Head of caudate nucleus (tissue), 42 donors: ENCODE results near the gene KRIT1.
"Not testable (repeated sequence)": the region's sequence is repeated elsewhere in the genome, so short reads cannot be mapped to it uniquely, and the experiment has no call there.

ENCODE experiments used
- DNase-seq, 42 donors: peaks; one replicate each; pipeline versions ENCODE4 v3.0.0 to v3.0.0-alpha.2; 2020 to 2021; ENCODE audit warnings: mixed read lengths in 7 of 42
- intact Hi-C: fragments of 100-400 bp; cut with DNase I; formaldehyde crosslinking; loops from one replicate; pipeline ENCODE4 v1.15.0; 2022

The KRIT1 gene

DNA sequence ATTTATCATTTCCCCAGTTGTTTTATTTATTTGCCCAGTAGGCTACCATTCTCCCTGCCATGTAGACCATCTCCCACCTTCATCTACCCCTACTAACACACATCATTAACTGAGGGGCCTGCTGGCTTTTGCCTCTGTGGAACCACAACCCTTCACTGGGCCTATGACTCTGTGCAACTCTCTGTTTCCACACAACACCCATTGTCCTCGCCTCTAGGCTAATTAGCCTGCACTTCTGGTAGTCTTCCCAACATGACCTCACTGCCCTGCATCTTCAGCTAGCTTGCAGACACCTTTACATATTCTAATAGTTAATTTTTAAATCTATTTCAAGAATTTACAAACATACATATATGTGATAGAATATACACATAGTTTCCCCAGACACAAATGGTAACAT lies 7.5 kb upstream of the KRIT1 start:
- peak in 37 of 42 donors; percentile 2 to 83 (median 53) for DNase-seq
- intact Hi-C loops = no loop called here

DNA sequence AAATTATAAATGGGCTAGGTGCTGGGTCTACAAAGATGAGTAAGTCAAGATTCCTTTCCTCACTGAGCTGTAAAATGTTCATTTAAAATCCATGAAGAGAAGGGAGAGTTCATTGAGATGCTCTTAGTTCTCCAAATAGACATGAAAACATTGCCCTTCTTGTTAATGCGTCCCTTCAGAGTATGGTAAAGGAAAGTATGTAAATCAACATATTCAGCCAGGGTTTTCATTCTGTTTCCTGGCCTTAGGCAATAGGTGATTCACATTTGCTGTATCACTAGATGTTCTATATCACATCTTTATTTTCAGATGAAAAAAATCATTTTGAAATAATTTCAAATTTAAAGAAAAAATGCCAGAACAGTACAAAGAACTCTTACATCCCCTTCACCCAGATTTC lies 5.5 kb upstream of the KRIT1 start:
- intact Hi-C loops = no loop called here

DNA sequence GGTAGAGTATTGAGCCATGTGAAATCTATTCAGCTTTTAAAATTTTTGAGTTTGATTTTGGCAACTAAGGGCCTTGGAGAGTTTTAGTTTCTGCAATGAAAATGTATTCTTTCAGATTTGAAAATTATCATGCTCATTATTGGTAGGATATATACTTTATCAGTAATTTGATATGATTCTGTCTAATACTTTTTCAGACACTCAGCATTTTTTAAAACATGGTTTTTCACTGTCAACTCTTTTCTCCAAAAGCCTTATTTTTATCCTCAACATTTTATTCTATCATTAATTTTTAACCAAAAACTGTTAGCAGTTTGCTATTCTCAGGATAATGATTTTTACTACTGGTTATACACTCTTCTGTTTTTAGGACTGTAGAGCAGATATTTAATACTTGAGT lies 4.9 kb upstream of the KRIT1 start:
- intact Hi-C loops = no loop called here
- no peak for DNase-seq

More for the DNA sequence above, 5.5 kb upstream of the KRIT1 start:
- no peak for DNase-seq

DNA sequence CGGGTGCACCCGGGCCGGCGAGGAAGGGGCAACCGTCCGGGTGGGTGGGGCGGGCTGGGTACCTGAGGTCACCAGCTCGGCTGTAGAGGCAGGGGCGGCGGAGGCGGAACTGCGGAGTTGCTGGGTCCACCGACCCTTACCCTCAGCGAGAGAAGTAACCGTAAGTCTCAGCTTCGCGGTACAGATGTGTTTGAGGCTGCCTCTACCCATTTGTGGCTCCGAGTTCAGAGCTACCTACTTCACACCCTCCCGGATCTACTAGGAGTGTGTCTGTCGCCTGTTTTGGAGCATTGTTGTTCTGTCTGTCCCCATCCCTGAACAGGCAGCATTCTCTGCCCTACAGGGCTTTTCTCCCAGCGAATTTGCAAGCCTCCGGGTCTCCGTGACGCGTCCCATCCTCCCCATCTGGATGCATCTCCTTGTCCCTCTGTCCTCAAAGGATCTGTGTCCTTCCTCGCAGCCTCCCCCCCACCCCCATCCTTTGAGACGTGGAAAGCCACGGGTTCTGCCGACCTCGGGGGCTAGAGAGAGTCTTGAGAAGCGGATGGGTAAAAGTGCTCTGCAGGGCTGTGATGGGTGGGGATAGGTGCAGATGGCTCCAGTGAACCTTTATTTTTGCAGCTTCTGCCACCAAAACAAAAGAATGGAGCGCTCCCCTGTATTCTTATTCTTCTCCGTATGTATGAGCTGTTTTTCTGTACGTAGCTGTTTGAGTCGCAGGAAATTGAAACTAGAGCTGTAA lies 817 bp upstream of the KRIT1 start:
- intact Hi-C loops = loop anchor here (5.0 to 10.0 kb wide), 3 partner anchors 48 to 178 kb away; partner anchors contain the start of gene CYP51A1

DNA sequence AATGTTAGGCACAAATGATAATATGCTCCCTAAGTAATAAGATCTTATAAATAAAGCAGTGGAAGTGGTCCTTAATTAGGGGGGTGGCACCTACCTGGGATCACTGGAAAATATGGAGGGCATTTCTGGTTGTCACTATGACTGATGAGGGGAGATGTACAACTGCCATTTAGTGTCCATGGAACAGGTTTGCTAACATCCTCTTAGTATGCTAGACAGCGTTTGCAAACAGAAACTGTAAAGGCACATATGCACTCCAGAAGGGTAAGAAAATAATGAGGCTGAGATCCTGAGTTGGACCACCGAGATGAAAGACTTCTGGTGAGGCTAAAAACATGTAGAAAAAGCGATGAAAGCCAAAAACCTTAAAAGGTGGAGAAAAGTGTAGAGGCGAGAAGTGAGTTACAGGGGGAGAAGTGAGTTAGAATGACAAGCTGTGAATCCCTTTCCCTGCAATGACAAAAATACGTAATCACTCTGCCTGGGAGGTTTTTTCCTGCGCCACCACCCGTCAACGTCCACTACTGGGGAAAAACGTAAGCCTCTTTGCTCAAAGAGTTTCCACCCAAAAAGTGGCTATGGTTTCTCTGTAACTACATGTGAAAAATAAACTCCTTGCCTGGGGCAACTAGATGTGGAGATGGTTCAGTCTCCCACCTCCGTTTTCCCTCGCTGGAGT lies 767 bp downstream of the KRIT1 start:
- intact Hi-C loops = loop anchor here (5.0 to 10.0 kb wide), 3 partner anchors 50 to 180 kb away; partner anchors contain the start of gene CYP51A1
- no peak for DNase-seq

More for the DNA sequence above, 817 bp upstream of the KRIT1 start:
- peak in 41 of 42 donors; percentile 7 to 74 (median 38) for DNase-seq

DNA sequence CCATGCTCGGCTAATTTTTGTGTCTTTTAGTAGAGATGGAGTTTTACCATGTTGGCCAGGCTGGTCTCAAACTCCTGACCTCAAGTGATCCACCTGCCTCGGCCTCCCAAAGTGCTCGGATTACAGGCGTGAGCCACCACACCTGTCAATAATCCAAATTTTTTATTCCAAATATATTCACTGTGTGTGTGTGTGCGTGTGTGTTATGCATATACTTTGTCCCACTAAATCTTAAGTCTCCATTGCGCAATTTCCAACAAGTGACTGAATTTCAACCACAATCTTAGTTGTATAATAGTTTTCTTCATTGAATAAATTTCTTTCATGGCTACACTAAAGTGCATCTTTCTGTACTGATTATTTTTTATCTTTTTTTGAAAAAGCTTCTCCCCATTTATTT lies 2.7 kb downstream of the KRIT1 start:
- DNase-seq = no peak
- intact Hi-C loops = loop anchor here (10.0 kb wide), 2 partner anchors 52 to 182 kb away; no protein-coding TSS in a partner anchor

DNA sequence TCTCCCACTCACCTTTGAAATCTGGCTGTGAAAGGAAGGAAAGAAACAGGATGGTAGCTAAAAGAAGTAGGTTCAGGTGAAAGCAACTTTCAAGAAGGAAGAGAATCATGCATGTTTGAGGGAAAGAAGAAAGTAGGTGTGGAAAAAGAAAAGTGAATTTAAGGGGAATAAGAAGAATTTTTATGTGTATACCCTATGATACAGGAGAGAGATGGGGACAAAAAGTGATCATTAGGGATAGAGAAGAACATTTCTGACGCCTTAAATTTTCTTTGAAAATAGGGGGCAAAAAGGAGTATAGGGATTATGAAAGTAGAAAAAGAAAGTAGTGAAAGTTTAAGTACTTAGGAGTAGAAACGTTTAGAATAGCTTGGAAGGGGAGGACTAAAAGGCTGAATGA lies 15.2 kb downstream of the KRIT1 start:
- intact Hi-C loops = no loop called here
- no peak for DNase-seq

DNA sequence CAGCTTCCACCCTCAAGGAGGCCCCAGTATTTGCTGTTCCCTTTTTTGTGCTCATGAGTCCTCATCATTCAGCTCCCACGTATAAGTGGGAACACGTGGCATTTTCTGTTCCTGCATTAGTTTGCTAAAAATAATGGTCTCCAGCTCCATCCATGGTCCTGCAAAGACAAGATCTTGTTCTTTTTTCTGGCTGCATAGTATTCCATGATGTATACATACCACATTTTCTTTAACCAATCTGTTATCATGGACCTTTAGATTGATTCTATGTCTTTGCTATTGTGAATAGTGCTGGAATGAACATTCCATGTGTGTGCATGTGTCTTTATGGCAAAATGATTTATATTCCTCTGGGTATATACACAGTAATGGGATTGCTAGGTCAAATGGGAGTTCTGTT lies 17.0 kb downstream of the KRIT1 start:
- DNase-seq = no peak
- intact Hi-C loops = no loop called here

DNA sequence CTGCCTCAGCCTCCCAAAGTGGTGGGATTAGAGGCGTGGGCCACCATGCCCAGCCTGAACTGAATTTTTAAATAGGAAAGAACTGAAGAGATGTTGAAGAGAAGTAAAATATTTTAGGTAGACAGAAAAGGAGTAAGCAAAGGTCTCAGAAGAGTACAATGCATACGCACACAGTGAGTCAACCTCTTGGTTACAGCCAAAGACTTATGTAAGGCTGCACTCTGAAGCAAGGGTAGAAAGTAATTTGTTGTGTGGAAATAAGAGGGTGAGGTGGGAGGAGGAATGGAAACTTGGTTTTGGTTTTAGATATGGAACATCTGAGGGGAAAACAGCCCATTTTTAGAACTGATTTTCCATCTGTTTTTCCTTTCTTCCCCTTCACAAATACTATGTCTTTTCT lies 17.6 kb downstream of the KRIT1 start:
- no peak for DNase-seq
- intact Hi-C loops = no loop called here

DNA sequence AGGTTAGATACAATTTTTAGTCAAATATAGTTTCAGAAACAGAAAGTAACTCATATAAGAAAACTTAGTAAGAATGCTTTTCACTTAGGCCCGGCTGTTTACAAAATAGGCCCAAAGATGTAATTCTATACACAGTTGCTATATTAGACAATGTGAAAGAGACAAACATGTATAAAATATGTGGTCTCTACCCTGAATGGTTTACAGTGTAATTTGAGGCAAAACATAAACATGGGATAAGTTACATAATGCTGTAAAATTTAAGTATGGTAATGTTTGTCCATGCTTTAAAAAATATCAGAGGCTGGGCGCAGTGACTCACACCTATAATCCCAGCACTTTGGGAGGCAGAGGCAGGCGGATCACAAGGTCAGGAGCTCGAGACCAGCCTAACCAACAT lies 18.7 kb downstream of the KRIT1 start:
- no peak for DNase-seq
- intact Hi-C loops = no loop called here

DNA sequence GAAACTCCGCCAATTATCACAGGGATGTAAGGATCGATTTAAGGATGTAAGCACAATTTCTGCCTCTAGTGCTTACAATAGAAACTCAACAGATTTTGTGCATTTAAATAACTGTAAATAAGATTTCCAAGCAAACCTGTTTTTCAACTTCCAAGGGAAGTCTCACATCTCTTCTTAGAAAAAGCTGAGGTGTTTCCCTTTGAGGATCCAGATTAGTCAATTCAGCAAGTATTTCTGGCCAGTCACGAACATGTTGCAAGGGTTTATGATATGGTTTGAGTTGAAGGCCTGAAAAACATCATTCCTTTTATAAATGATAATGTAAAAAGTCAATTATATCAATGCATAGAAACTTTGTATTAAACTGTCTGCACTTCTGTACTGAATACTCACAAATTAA lies 23.9 kb downstream of the KRIT1 start:
- intact Hi-C loops = no loop called here
- no peak for DNase-seq

DNA sequence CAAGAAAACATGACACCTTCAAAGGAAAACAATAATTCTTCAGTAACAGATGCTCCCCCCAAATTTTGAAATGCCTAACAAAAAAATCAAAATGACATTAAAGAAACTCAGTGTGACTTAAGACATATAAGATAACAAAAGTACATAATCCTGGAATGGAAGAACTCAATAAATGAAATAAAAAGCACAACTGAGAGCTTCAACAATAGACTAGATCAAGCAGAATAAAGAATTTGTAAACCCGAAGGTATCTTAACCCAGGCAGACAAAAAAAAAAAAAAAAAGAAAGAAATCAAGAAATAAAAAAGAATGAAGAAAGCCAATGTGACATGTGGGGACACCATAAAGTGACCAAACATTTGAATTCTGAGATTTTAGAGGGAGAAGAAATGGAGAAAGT lies 39.0 kb downstream of the KRIT1 start:
- no peak for DNase-seq
- intact Hi-C loops = no loop called here

DNA sequence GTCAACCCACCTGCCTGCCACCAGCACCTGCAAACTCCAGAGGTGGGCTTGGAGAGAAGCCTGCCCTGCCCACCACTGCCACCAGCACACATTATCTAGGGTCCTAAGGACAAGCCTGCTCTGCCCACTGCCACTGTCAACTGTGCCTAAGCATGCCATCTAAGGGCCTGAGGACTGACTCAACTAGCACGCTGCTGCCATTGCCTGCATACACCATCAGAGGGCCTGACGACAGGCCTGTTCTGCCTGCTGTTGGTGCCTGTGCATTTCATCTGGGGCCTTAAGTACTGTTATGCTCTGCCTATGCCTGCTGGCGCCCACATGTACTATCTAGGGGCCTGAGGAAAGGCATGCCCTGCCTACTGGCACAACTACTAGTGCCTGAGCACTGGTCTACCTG lies 39.7 kb downstream of the KRIT1 start:
- no peak for DNase-seq
- intact Hi-C loops = no loop called here

DNA sequence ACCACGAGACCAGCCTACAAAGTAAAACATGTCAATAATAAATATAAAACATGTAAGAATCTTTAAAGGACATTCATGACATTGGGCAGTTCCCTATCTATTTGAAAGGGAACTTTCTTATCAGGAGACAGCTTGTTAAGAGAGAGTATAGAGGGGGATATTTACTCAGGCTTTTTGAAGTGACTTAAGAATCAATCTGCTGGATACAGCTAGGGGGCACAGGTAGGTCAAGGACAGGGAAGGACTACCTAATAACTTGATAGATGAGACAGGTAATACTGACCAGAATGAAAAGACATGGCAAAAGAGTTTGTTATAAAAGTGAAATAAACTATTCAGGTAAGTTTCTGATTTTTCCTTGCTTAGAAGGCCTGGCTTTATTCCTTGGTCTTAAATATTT lies 44.9 kb downstream of the KRIT1 start:
- DNase-seq = no peak
- intact Hi-C loops = no loop called here

DNA sequence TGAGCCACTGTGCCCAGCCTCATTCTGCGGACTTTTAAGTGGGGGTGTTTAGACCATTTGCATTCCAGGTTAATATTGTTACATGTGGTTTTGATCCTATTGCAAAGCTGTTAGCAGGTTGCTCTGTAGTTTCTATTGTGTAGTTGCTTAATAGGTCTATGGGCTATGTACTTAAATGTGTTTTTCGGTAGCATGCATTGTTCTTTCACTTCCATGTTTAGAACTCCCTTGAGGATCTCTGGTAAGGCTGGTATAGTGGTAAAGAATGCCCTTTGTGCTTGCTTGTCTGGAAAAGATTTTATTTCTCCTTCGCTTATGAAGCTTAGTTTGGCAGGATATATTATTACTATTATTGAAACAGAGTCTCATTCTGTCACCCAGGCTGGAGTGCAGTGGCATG lies 53.4 kb downstream of the KRIT1 start:
- intact Hi-C loops = no loop called here
- no peak for DNase-seq

DNA sequence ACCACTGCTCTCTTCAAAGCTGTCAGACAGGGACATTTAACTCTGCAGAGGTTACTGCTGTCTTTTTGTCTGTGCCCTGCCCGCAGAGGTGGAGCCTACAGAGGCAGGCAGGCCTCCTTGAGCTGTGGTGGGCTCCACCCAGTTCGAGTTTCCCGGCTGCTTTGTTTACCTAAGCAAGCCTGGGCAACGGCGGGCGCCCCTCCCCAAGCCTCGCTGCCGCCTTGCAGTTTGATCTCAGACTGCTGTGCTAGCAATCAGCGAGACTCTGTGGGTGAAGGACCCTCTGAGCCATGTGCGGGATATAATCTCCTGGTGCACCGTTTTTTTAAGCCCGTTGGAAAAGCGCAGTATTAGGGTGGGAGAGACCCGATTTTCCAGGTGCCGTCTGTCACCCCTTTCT lies 56.5 kb downstream of the KRIT1 start:
- DNase-seq, intact Hi-C loops: not testable (repeated sequence)

DNA sequence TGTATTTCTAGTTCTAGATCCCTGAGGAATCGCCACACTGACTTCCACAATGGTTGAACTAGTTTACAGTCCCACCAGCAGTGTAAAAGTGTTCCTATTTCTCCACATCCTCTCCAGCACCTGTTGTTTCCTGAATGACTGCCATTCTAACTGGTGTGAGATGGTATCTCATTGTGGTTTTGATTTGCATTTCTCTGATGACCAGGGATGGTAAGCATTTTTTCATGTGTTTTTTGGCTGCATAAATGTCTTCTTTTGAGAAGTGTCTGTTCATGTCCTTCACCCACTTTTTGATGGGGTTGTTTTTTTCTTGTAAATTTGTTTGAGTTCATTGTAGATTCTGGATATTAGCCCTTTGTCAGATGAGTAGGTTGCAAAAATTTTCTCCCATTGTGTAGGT lies 61.4 kb downstream of the KRIT1 start:
- DNase-seq, intact Hi-C loops: not testable (repeated sequence)

DNA sequence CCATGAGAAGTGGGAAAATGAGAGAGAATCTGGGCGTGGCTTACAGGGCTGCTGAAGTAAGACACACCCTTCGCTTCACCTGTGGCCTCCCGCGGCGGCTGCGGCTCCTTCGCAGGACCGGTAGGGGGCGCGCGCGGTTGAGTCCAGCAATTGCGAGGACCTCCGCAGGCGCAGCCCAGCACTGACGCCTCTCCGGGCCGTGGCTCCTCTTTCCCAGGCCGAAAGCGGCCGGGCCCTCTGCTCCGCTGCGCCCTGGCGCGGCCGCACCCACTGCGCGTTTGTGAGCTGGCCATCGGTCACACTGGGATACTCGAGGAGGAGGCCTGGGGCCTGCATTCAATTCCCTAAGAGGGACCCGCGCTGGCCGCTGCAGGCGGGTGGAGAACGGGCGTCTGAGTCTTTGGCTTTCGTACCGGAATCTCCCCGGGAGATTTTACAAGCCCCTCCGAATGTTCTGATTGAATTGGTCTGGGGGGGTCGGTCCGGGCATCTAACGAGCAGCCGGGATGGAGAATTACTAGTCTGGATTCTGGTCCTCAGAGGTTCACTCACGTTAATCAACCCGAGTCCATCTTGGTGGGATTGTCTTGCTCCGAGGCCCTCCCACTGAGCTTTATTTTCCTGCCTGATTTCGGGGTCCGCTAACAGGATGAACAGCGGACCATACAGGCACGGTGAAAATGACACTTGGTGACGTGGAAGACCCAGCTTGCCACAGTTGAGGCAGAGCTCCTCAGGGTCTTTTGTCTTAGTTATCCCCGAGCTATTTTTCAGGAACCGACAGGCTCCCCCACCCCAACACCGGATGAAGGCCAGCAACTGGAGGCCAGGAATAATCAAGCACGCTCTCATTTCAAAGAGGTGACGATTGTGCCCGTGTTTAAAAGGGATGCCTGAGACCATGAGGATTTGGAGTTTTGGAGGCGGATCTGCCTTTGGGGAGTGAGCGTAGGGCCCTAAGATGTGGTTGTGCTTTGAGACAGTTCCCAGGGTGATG lies 66.5 kb downstream of the KRIT1 start, which contains the start of gene LRRD1:
Gene LRRD1 (minus strand): TSS at position 215 of the 997 bp plus-strand sequence. CDS start 13,940 bp downstream, outside the sequence.
- intact Hi-C loops = loop anchor here (5.0 kb wide), 1 partner anchor 268 kb away; the partner anchor contains the start of gene GATAD1

DNA sequence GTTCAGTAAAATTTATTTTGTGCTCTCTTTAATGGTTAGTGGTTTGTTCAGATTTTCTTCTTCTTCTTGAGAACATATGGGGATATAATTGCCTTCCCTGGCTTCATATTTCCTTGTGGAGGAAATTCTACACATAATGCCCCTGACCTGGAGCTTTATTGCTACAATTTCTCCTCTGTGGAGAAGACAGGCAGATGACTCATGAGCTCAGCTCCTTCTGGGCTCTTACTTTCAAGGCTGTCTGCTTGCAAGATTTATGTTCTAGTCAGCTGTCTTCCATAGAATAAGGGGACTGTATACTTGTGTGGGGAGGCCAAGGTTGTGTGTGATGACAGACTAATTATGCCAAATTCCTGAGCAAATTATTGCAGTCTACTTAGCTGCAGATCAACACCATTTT lies 68.4 kb downstream of the KRIT1 start:
- DNase-seq = no peak
- intact Hi-C loops = loop anchor here (5.0 kb wide), 1 partner anchor 270 kb away; the partner anchor contains the start of gene GATAD1

More for the DNA sequence above, 66.5 kb downstream of the KRIT1 start, which contains the start of gene LRRD1:
- DNase-seq = peak; percentile 78 to 97 (median 91)
